H1 (cell line): ENCODE data around the gene RILPL2. TPM values are rescaled to one million over a fixed set of nuclear protein-coding genes. Genes with fewer than 3 reads are reported as not detected.

Experiments used
- CTCF ChIA-PET: fragments of 300-600 bp; sonication (Branson Sonifier 250); formaldehyde crosslinking; loops from one replicate; lab custom pipeline; 2021; ENCODE audit not compliant: partially characterized antibody; lab: Charles Lee
- POLR2A ChIA-PET: fragments of 300-600 bp; sonication (Branson Sonifier 250); formaldehyde crosslinking; loops from one replicate; lab custom pipeline; 2021; ENCODE audit warnings: inconsistent platforms; ENCODE audit not compliant: partially characterized antibody; lab: Charles Lee
- DNase-seq, 2 experiments: peaks; one replicate each; pipeline versions ENCODE4 v3.0.0 to v3.0.0-alpha.2; 2010 to 2022; ENCODE audit warnings: low spot score in 2 of 2, low read depth in 1 of 2, mixed read lengths in 1 of 2
- FAIRE-seq: peaks from 2 replicates; lab custom pipeline; 2011; peaks lifted over from hg19 to GRCh38; lab: Jason Lieb, UNC
- H2AFZ ChIP-seq: 2 replicates; pipeline ENCODE4 v1.8.1; 2012; ENCODE audit warnings: low read length, inconsistent platforms
- H2AK5ac ChIP-seq: 2 replicates; pipeline ENCODE4 v1.6.1; 2013; ENCODE audit warnings: low read depth, low read length
- H2BK120ac ChIP-seq: replicated peaks from 2 replicates; pipeline ENCODE3; 2013; ENCODE audit warnings: low read depth, low read length, inconsistent platforms
- H2BK12ac ChIP-seq: 2 replicates; pipeline ENCODE4 v1.6.1; 2013; ENCODE audit warnings: low read depth, low read length
- H2BK15ac ChIP-seq: 2 replicates; pipeline ENCODE4 v1.6.1; 2013; ENCODE audit warnings: low read length
- H2BK20ac ChIP-seq: 2 replicates; pipeline ENCODE4 v1.6.1; 2013; ENCODE audit warnings: low read length
- H2BK5ac ChIP-seq: 2 replicates; pipeline ENCODE4 v1.6.1; 2013; ENCODE audit warnings: low read depth, low read length
- H3K14ac ChIP-seq: 2 replicates; pipeline ENCODE4 v1.6.1; 2013; ENCODE audit warnings: inconsistent platforms; ENCODE audit not compliant: insufficient read length
- H3K18ac ChIP-seq: 2 replicates; pipeline ENCODE4 v1.6.1; 2013; ENCODE audit warnings: low read length; ENCODE audit errors: extremely low read depth
- H3K23ac ChIP-seq: 2 replicates; pipeline ENCODE4 v1.6.1; 2013; ENCODE audit warnings: inconsistent platforms; ENCODE audit not compliant: insufficient read length
- H3K23me2 ChIP-seq: 2 replicates; pipeline ENCODE4 v1.6.1; 2013; ENCODE audit warnings: low read depth, low read length
- H3K27ac ChIP-seq: 2 replicates; pipeline ENCODE4 v1.6.1; 2011; ENCODE audit warnings: low read depth, low read length, inconsistent platforms
- H3K27me3 ChIP-seq, 4 experiments: replicated peaks in 1 of 4; 1 replicate in 1 of 4; 2 replicates in 3 of 4; pipeline versions ENCODE4 v1.6.1 to v1.8.1; 2011 to 2013; ENCODE audit warnings: low read length in 3 of 4, mild to moderate bottlenecking in 3 of 4, inconsistent platforms in 2 of 4, mixed read lengths in 2 of 4, moderate library complexity in 1 of 4; ENCODE audit not compliant: control insufficient read depth in 3 of 4, insufficient read depth in 3 of 4; ENCODE audit errors: extremely low read depth in 1 of 4
- H3K36me3 ChIP-seq, 4 experiments: 2 replicates each; pipeline versions ENCODE4 v1.6.1 to v1.8.1; 2011 to 2013; ENCODE audit warnings: mild to moderate bottlenecking in 4 of 4, low read length in 3 of 4, moderate library complexity in 2 of 4, control low read depth in 1 of 4, inconsistent platforms in 1 of 4; ENCODE audit not compliant: insufficient read depth in 4 of 4, control insufficient read depth in 2 of 4
- H3K4ac ChIP-seq: replicated peaks from 2 replicates; pipeline ENCODE3; 2013; ENCODE audit warnings: low read length, low read depth, mixed read lengths, inconsistent platforms; ENCODE audit not compliant: insufficient read length
- H3K4me1 ChIP-seq, 4 experiments: replicated peaks in 1 of 4; 1 replicate in 1 of 4; 2 replicates in 3 of 4; pipeline versions ENCODE4 v1.6.1 to v1.8.1; 2011 to 2013; ENCODE audit warnings: low read length in 3 of 4, inconsistent platforms in 2 of 4, mixed read lengths in 1 of 4; ENCODE audit not compliant: insufficient read depth in 4 of 4, control insufficient read depth in 3 of 4
- H3K4me2 ChIP-seq, 2 experiments: 2 replicates each; pipeline versions ENCODE4 v1.6.1 to v1.8.1; 2011 to 2013; ENCODE audit warnings: low read depth in 2 of 2, low read length in 2 of 2, control low read depth in 1 of 2, inconsistent platforms in 1 of 2, mild to moderate bottlenecking in 1 of 2; ENCODE audit not compliant: insufficient read depth in 1 of 2
- H3K4me3 ChIP-seq, 4 experiments: fragments of 200-600, 300-600 bp in 1 of 4; sonication (generic), shearing (Covaris generic), sonication (Bioruptor Twin) in 1 of 4; 2 replicates each; pipeline versions ENCODE4 v1.5.1 to v1.8.1; 2011 to 2016; ENCODE audit warnings: low read length in 4 of 4, low read depth in 3 of 4, control low read depth in 2 of 4, inconsistent platforms in 2 of 4, mild to moderate bottlenecking in 2 of 4, mixed read lengths in 1 of 4, moderate library complexity in 1 of 4; ENCODE audit not compliant: insufficient read depth in 2 of 4; ENCODE audit errors: extremely low read depth in 1 of 4
- H3K56ac ChIP-seq: replicated peaks from 2 replicates; pipeline ENCODE3; 2013; ENCODE audit warnings: low read depth, mild to moderate bottlenecking, mixed read lengths, low read length, inconsistent platforms; ENCODE audit not compliant: insufficient read length
- H3K79me1 ChIP-seq: 2 replicates; pipeline ENCODE4 v1.6.1; 2013; ENCODE audit warnings: low read depth, low read length, control low read depth
- H3K79me2 ChIP-seq, 2 experiments: 2 replicates each; pipeline versions ENCODE4 v1.6.1 to v1.8.1; 2012 to 2013; ENCODE audit warnings: low read length in 2 of 2, mild to moderate bottlenecking in 2 of 2, inconsistent platforms in 1 of 2; ENCODE audit not compliant: insufficient read depth in 2 of 2, control insufficient read depth in 1 of 2
- H3K9ac ChIP-seq, 4 experiments: replicated peaks in 1 of 4; 1 replicate in 1 of 4; 2 replicates in 3 of 4; pipeline versions ENCODE4 v1.6.1 to v1.8.1; 2011 to 2013; ENCODE audit warnings: low read depth in 3 of 4, low read length in 3 of 4, control low read depth in 2 of 4, mild to moderate bottlenecking in 2 of 4, moderate library complexity in 2 of 4, inconsistent platforms in 1 of 4; ENCODE audit errors: extremely low read depth in 1 of 4
- H3K9me3 ChIP-seq, 2 experiments: 2 replicates each; pipeline versions ENCODE4 v1.6.1 to v1.8.1; 2012 to 2013; ENCODE audit warnings: mild to moderate bottlenecking in 2 of 2, moderate library complexity in 2 of 2, control low read depth in 1 of 2, inconsistent platforms in 1 of 2, low read depth in 1 of 2, low read length in 1 of 2, mixed read lengths in 1 of 2; ENCODE audit not compliant: insufficient read depth in 2 of 2
- H4K20me1 ChIP-seq, 2 experiments: replicated peaks in 1 of 2; 2 replicates each; pipeline versions ENCODE3 to v1.8.1; 2011 to 2013; ENCODE audit warnings: inconsistent platforms in 2 of 2, low read length in 2 of 2, mild to moderate bottlenecking in 1 of 2; ENCODE audit not compliant: insufficient read depth in 2 of 2, control insufficient read depth in 1 of 2
- H4K5ac ChIP-seq: 2 replicates; pipeline ENCODE4 v1.6.1; 2013; ENCODE audit warnings: low read length, low read depth, mixed read lengths, inconsistent platforms; ENCODE audit not compliant: insufficient read length
- H4K8ac ChIP-seq: 2 replicates; pipeline ENCODE4 v1.8.0; 2013; ENCODE audit warnings: mild to moderate bottlenecking, moderate library complexity, low read length, inconsistent platforms; ENCODE audit not compliant: insufficient read depth; ENCODE audit errors: extremely low read depth
- H4K91ac ChIP-seq: replicated peaks from 2 replicates; pipeline ENCODE3; 2013; ENCODE audit warnings: low read length, mixed read lengths, inconsistent platforms; ENCODE audit not compliant: insufficient read length
- CREB1 ChIP-seq: IDR thresholded peaks from 2 replicates; pipeline ENCODE4 v1.6.1; 2012; ENCODE audit warnings: inconsistent platforms
- GTF2F1 ChIP-seq: IDR thresholded peaks from 2 replicates; pipeline ENCODE4 v1.6.1; 2012; ENCODE audit warnings: low read depth, low read length, improper control_type of control experiment, borderline replicate concordance
- PHF8 ChIP-seq: fragments of 200-600 bp; sonication (generic); conservative IDR thresholded peaks from 2 replicates; pipeline ENCODE4 v1.7.1; 2012; ENCODE audit warnings: low read depth, mild to moderate bottlenecking, inconsistent platforms, low read length, moderate library complexity
- SIN3A ChIP-seq, 2 experiments: IDR thresholded peaks in 1 of 2; conservative IDR thresholded peaks in 1 of 2; 2 replicates each; pipeline ENCODE4 v1.6.1; 2011 to 2012; ENCODE audit warnings: low read length in 2 of 2, improper control_type of control experiment in 1 of 2, low read depth in 1 of 2, mild to moderate bottlenecking in 1 of 2
- SIRT6 ChIP-seq: IDR thresholded peaks from one replicate; pipeline ENCODE4 v1.7.1; 2012; ENCODE audit warnings: low read length, inconsistent platforms
- WGBS, 2 experiments: shearing (Covaris generic) in 1 of 2; methylation state at CpG; one replicate each; pipeline versions ENCODE4 v1.1.6 to v1.1.7; 2013 to 2015; ENCODE audit warnings: low lambda C conversion rate in 2 of 2, mixed read lengths in 2 of 2, inconsistent platforms in 1 of 2, low coverage in 1 of 2, missing lambda C conversion rate in 1 of 2; ENCODE audit not compliant: insufficient replicate concordance in 2 of 2, insufficient coverage in 1 of 2, insufficient read length in 1 of 2; ENCODE audit errors: extremely low coverage in 1 of 2, missing lambda C conversion rate in 1 of 2; 5-methylcytosine and 5-hydroxymethylcytosine counted together
- polyA plus RNA-seq, 7 experiments: library from polyadenylated mRNA; depleted of rRNA in 3 of 7; stranded (reverse) in 5 of 7; unstranded in 2 of 7; fragments of >200 nt in 5 of 7; fragments of 200-250 nt in 2 of 7; gene quantifications; 1 replicate in 5 of 7; 2 replicates in 1 of 7; 4 replicates in 1 of 7; pipeline versions ENCODE4 v1.2.1 to v1.2.3, GENCODE V29; 2011 to 2013; ENCODE audit warnings: missing spikeins in 2 of 7, mixed read lengths in 2 of 7
- total RNA-seq: library from RNA; stranded (reverse); fragmentation: NEBNext Ultra II Directional; extraction: Animal tissue kit (Norgen Biotek cat#: 25700); gene quantifications from 2 replicates; pipeline ENCODE4 v1.2.1, GENCODE V29; 2021

RILPL2 gene
- total and polyA plus RNA-seq, 2 of the 8 experiments (the other 6 are each of a cell fraction or from before 2014, with no cell fraction given), result 0.77 to 1.4 TPM

GRCh38 chr12:123449249-123449733 lies 12.8 kb upstream of the RILPL2 start:
- no peak overlapping the region for H3K27ac ChIP-seq
- H3K79me1 ChIP-seq, result no peaks in the 10 kb centered on the region
- H4K91ac ChIP-seq, result no peak overlapping the region
- no peak overlapping the region for H4K8ac ChIP-seq
- H3K4me1 ChIP-seq, result peaks cover 0 to 2% (median 0%) of the 10 kb centered on the region in 4 experiments; a peak in 1 of 7 replicates
- H3K4ac ChIP-seq, result no peak overlapping the region
- no peak for TF ChIP-seq SIRT6
- no peak for TF ChIP-seq SIN3A (conservative IDR thresholded peaks at IDR 0.05 in 1 of 2, IDR thresholded peaks at IDR 0.05 in 1 of 2; ENCODE audit: low read depth in 1 of 2, low read length in 2 of 2)
- no peak for TF ChIP-seq GTF2F1
- no peak for TF ChIP-seq PHF8
- no peak for TF ChIP-seq CREB1
- TF ChIP-seq, all 59 proteins: peak for 0
- H2BK15ac ChIP-seq, result no peak overlapping the region
- H3K56ac ChIP-seq, result no peak overlapping the region
- H3K4me2 ChIP-seq, result no peak overlapping the region
- H3K23me2 ChIP-seq, result no peaks in the 10 kb centered on the region
- ChIA-PET POLR2A (interaction anchor here (1.0 kb wide), 1 partner anchor 9 kb away, joined by 4 read pairs; no protein-coding TSS in a partner anchor), CTCF (no interaction called here)
- H3K27me3 ChIP-seq, result no peaks in the 10 kb centered on the region
- H3K9ac ChIP-seq, result no peak overlapping the region
- no peaks in the 10 kb centered on the region for H4K20me1 ChIP-seq
- no peaks in the 10 kb centered on the region for H3K9me3 ChIP-seq
- no peak overlapping the region for H2AK5ac ChIP-seq
- no peaks in the 10 kb centered on the region for H3K79me2 ChIP-seq
- no peaks in the 10 kb centered on the region for H3K36me3 ChIP-seq
- no peak overlapping the region for H3K18ac ChIP-seq
- no peak overlapping the region for H2BK5ac ChIP-seq
- no peak overlapping the region for H2BK20ac ChIP-seq
- H3K23ac ChIP-seq, result no peak overlapping the region
- no peak overlapping the region for H2BK12ac ChIP-seq
- H2BK120ac ChIP-seq, result no peak overlapping the region
- no peak for DNase-seq
- WGBS, 2 experiments, result 93% methylated on average over 2 of the region's 2 CpGs; no CpG with 5 or more reads in 1 of the 2 experiments
- no peak overlapping the region for H3K4me3 ChIP-seq
- H4K5ac ChIP-seq, result no peak overlapping the region
- no peak overlapping the region for H2AFZ ChIP-seq
- FAIRE-seq, result no peak
- no peak overlapping the region for H3K14ac ChIP-seq
